ENCODE data around the gene SAMD9.

The SAMD9 gene

DNA sequence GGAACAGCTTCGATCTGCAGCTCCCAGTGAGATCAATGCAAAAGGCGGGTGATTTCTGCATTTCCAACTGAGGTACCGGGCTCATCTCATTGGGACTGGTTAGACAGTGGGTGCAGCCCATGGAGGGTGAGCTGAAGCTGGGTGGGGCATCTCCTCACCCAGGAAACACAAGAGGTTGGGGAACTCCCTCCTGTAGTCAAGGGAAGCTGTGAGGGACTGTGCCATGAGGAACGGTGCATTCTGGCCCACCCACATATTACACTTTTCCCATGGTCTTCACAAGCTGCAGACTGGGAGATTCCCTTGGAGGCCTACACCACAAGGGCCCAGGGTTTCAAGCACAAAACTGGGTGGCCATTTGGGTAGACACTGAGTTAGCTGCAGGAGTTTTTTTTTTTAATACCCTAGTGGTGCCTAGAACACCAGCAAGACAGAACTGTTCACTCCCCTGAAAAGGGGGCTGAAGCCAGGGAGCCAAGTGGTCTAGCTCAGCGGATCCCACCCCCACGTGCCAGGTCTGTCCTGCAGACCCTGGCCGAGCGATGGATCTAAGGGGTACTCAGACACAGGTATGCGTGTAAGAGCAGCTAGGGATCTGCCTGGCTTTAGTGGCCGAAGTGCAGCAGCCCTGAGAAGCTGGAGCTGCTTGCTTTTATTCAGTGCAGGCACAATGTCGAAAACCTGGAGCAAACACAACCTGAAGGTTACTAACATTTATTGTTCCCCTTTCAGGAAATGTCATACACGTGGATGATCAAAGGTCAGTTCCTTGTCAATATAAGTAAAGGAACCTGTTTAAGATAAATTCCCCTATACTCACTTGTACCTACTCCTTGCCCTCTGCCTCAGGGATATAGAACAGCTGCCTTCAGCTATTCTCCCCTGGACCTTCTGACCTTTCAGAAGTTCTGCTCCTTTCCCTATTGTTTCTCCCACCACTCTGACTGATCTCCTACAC is 3.1 kb upstream of the SAMD9 start:
- no peak for DNase-seq (ENCODE audit: low read depth)
- TF ChIP-seq, protein P1, sequence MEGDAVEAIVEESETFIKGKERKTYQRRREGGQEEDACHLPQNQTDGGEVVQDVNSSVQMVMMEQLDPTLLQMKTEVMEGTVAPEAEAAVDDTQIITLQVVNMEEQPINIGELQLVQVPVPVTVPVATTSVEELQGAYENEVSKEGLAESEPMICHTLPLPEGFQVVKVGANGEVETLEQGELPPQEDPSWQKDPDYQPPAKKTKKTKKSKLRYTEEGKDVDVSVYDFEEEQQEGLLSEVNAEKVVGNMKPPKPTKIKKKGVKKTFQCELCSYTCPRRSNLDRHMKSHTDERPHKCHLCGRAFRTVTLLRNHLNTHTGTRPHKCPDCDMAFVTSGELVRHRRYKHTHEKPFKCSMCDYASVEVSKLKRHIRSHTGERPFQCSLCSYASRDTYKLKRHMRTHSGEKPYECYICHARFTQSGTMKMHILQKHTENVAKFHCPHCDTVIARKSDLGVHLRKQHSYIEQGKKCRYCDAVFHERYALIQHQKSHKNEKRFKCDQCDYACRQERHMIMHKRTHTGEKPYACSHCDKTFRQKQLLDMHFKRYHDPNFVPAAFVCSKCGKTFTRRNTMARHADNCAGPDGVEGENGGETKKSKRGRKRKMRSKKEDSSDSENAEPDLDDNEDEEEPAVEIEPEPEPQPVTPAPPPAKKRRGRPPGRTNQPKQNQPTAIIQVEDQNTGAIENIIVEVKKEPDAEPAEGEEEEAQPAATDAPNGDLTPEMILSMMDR (IDR thresholded peaks at IDR 0.05; ENCODE audit: control insufficient read depth, extremely low read depth, insufficient read depth) = no peak
- no peak overlapping the region for H3K4me3 ChIP-seq (ENCODE audit: low read depth, low read length)

DNA sequence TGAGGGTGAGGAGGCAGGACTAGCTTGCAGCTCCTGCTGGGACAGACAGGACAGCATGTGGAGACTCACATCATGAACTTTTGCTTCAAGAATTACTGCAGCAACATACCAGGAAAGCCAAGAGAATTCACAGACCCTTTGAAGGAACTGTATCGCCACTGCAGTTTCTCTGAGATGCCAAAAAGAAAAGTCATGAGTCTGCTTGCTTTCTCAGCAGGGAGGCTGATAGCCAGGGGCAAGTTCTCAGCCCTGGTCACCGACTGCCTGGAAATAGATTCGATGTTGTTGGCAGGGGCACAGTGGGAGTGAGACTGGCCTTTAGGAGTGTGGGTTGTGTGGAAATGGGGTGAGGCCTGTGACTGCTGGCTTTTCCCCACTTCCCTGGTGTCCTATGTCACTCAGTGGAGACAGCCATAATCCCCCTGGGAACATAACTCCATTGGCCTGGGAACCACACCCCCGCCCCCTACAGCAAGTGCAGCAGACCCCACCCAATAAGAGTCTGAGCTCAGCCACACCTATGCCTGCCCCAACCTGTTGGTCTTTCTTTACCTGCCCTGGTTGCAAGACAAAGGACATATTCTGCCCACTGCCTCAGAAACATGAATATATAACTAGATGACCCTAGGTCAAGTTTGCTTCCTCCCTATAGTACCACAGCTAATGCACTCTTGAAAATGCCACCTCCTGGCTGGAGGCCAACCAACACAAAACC is 1.6 kb upstream of the SAMD9 start:
- no peak for DNase-seq (ENCODE audit: low read depth)
- H3K4me3 ChIP-seq (ENCODE audit: low read depth, low read length) = no peak overlapping the region
- TF ChIP-seq, protein P1 (IDR thresholded peaks at IDR 0.05; ENCODE audit: control insufficient read depth, extremely low read depth, insufficient read depth) = no peak

GRCh38 chr7:93117327-93117726 is 452 bp downstream of the SAMD9 start:
- no peak for DNase-seq (ENCODE audit: low read depth)
- H3K4me3 ChIP-seq (ENCODE audit: low read depth, low read length) = peak overlapping the region; percentile 49
- TF ChIP-seq, protein P1 (IDR thresholded peaks at IDR 0.05; ENCODE audit: control insufficient read depth, extremely low read depth, insufficient read depth) = no peak

GRCh38 chr7:93115796-93116195 is 2.0 kb downstream of the SAMD9 start:
- DNase-seq (ENCODE audit: low read depth) = no peak
- TF ChIP-seq, protein P1 (IDR thresholded peaks at IDR 0.05; ENCODE audit: control insufficient read depth, extremely low read depth, insufficient read depth) = no peak
- H3K4me3 ChIP-seq (ENCODE audit: low read depth, low read length) = no peak overlapping the region

DNA sequence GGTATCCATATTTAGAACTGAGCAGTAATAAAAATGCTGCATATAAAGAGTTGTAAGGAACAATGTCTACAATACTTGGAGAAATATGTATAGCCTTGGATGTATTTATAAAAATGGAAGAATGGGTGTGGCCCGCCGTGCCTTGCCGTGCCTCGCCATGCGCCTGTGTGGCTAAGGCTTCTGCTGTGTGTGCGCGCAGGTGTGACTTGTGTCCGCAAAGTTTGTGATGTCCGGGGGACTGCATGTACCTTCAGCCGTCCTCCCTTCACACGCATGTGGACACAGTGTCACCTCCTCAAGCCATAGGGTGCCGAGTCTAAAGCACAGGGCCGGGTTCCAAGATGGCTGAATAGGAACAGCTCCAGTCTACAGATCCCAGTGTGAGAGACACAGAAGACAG is 9.8 kb downstream of the SAMD9 start:
- no peak for DNase-seq (ENCODE audit: low read depth)
- TF ChIP-seq, protein P1 (IDR thresholded peaks at IDR 0.05; ENCODE audit: control insufficient read depth, extremely low read depth, insufficient read depth) = no peak
- no peak overlapping the region for H3K4me3 ChIP-seq (ENCODE audit: low read depth, low read length)

DNA sequence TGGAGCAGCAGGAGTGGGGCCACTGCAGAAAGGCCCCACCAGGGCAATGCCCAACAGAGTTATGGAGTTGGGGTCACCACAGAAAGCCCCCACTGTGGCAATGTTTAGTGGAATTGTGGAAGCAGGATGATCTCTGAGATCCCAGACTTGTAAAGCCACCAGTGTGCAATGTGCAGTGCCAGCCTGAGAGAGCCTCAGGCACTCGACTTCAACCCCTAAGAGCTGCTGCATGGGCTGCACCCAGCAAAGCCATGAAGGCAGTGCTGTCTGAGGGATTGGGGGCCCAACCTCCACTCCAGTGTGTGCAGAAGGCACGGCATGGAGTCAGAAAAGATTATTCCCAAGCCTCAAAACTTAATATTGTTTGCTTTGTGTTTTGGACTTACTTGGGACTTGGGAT is 20.4 kb downstream of the SAMD9 start:
- H3K4me3 ChIP-seq (ENCODE audit: low read depth, low read length) = no peak overlapping the region
- no peak for DNase-seq (ENCODE audit: low read depth)
- TF ChIP-seq, protein P1 (IDR thresholded peaks at IDR 0.05; ENCODE audit: control insufficient read depth, extremely low read depth, insufficient read depth) = no peak
